Neutrophil (primary cell): ENCODE data around the gene USH2A.

Experiments
- H3K27ac ChIP-seq: fragments of 200-600 bp; sonication (generic); 2 replicates; pipeline ENCODE4 v1.5.1; 2016; ENCODE audit warnings: mild to moderate bottlenecking, moderate library complexity
- H3K27me3 ChIP-seq: fragments of 200-600 bp; sonication (generic); 2 replicates; pipeline ENCODE4 v1.6.0; 2016; ENCODE audit warnings: mild to moderate bottlenecking
- H3K36me3 ChIP-seq: fragments of 200-600 bp; sonication (generic); 2 replicates; pipeline ENCODE4 v1.5.1; 2017
- H3K4me1 ChIP-seq, 2 experiments: fragments of 200-600 bp in 1 of 2; sonication (generic) in 1 of 2; 1 replicate in 1 of 2; 2 replicates in 1 of 2; pipeline versions ENCODE4 v1.5.1 to v1.6.1; 2013 to 2016; ENCODE audit warnings: low read depth in 1 of 2, low read length in 1 of 2, mild to moderate bottlenecking in 1 of 2, moderate library complexity in 1 of 2; ENCODE audit not compliant: control insufficient read depth in 1 of 2, insufficient read depth in 1 of 2
- H3K4me3 ChIP-seq, 2 experiments: fragments of 200-600 bp in 1 of 2; sonication (generic) in 1 of 2; 1 replicate in 1 of 2; 2 replicates in 1 of 2; pipeline ENCODE4 v1.5.1; 2013 to 2016; ENCODE audit warnings: low read depth in 1 of 2, low read length in 1 of 2, mild to moderate bottlenecking in 1 of 2, moderate library complexity in 1 of 2
- H3K9me3 ChIP-seq: fragments of 200-600 bp; sonication (generic); 2 replicates; pipeline ENCODE4 v1.5.1; 2016
- TF ChIP-seq, protein P1 (sequence below): fragments of 200-600 bp; sonication (generic); IDR thresholded peaks from 2 replicates; pipeline ENCODE4 v1.5.1; 2016; ENCODE audit warnings: antibody characterized with exemption

The USH2A gene

GRCh38 chr1:215682232-215682631 lies 741.0 kb downstream of the USH2A start:
- Histone ChIP-seq H3K4me3 (no peak overlapping the region), H3K9me3 (no peaks in the 10 kb centered on the region), H3K36me3 (no peaks in the 10 kb centered on the region), H3K27me3 (no peaks in the 10 kb centered on the region), H3K4me1 (no peaks in the 10 kb centered on the region), H3K27ac (no peak overlapping the region)
- TF ChIP-seq, protein P1, sequence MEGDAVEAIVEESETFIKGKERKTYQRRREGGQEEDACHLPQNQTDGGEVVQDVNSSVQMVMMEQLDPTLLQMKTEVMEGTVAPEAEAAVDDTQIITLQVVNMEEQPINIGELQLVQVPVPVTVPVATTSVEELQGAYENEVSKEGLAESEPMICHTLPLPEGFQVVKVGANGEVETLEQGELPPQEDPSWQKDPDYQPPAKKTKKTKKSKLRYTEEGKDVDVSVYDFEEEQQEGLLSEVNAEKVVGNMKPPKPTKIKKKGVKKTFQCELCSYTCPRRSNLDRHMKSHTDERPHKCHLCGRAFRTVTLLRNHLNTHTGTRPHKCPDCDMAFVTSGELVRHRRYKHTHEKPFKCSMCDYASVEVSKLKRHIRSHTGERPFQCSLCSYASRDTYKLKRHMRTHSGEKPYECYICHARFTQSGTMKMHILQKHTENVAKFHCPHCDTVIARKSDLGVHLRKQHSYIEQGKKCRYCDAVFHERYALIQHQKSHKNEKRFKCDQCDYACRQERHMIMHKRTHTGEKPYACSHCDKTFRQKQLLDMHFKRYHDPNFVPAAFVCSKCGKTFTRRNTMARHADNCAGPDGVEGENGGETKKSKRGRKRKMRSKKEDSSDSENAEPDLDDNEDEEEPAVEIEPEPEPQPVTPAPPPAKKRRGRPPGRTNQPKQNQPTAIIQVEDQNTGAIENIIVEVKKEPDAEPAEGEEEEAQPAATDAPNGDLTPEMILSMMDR = no peak

- Histone ChIP-seq H3K4me3 (no peak overlapping the region), H3K9me3 (no peaks in the 10 kb centered on the region), H3K36me3 (no peaks in the 10 kb centered on the region), H3K4me1 (no peaks in the 10 kb centered on the region), H3K27me3 (no peaks in the 10 kb centered on the region), H3K27ac (no peak overlapping the region)
- TF ChIP-seq, protein P1 = no peak
Measured at GRCh38 chr1:215681041-215681440, 742.2 kb downstream of the USH2A start.

- TF ChIP-seq, protein P1 = no peak
- Histone ChIP-seq H3K4me3 (no peak overlapping the region), H3K9me3 (no peaks in the 10 kb centered on the region)
Measured at GRCh38 chr1:215679231-215679630, 744.0 kb downstream of the USH2A start.

GRCh38 chr1:215677112-215677511 lies 746.1 kb downstream of the USH2A start:
- Histone ChIP-seq H3K27ac (no peak overlapping the region), H3K4me1 (no peaks in the 10 kb centered on the region), H3K4me3 (no peak overlapping the region), H3K27me3 (no peaks in the 10 kb centered on the region), H3K36me3 (no peaks in the 10 kb centered on the region), H3K9me3 (no peaks in the 10 kb centered on the region)
- TF ChIP-seq, protein P1 = no peak

More at GRCh38 chr1:215679231-215679630, 744.0 kb downstream of the USH2A start:
- no peaks in the 10 kb centered on the region for H3K27me3 ChIP-seq
- no peaks in the 10 kb centered on the region for H3K4me1 ChIP-seq
- no peaks in the 10 kb centered on the region for H3K36me3 ChIP-seq
- no peak overlapping the region for H3K27ac ChIP-seq

GRCh38 chr1:215673943-215674342 lies 749.3 kb downstream of the USH2A start:
- H3K36me3 ChIP-seq = no peaks in the 10 kb centered on the region
- H3K27me3 ChIP-seq = no peaks in the 10 kb centered on the region
- no peak overlapping the region for H3K27ac ChIP-seq
- no peaks in the 10 kb centered on the region for H3K9me3 ChIP-seq
- no peak overlapping the region for H3K4me3 ChIP-seq
- TF ChIP-seq, protein P1 = no peak
- H3K4me1 ChIP-seq = no peaks in the 10 kb centered on the region

GRCh38 chr1:215672482-215672881 lies 750.8 kb downstream of the USH2A start:
- Histone ChIP-seq H3K4me1 (no peaks in the 10 kb centered on the region), H3K36me3 (no peaks in the 10 kb centered on the region), H3K27ac (no peak overlapping the region), H3K4me3 (no peak overlapping the region), H3K27me3 (no peaks in the 10 kb centered on the region), H3K9me3 (no peaks in the 10 kb centered on the region)
- TF ChIP-seq, protein P1 = no peak
